ENCODE results near the gene NMUR1. TPM values are rescaled to one million over a fixed set of nuclear protein-coding genes. Genes with fewer than 3 reads are reported as not detected.

Gene NMUR1
- total and polyA plus RNA-seq, 2 donors (not counting 3 experiments of a cell fraction or from before 2014, with no cell fraction given) = not detected

- FAIRE-seq = no peak
- no peaks in the 10 kb centered on the region for H3K9me1 ChIP-seq (replicated peaks; ENCODE audit: control insufficient read depth, extremely low read depth, insufficient read depth, low read length)
- no peaks in the 10 kb centered on the region for H3K79me2 ChIP-seq (ENCODE audit: control insufficient read depth, insufficient read depth, low read length)
- ChIA-PET CTCF (interaction anchor here (5.5 kb wide), 1 partner anchor 28 kb away, joined by 28 read pairs; no protein-coding TSS in a partner anchor), POLR2A (no interaction called here)
- intact Hi-C loops (cut with micrococcal nuclease) (no loop called here), dilution Hi-C loops (cut with MboI; ENCODE audit: extremely low pct_ligation_motif_present, low sequenced_read_pairs) (no loop called here)
- H2AFZ ChIP-seq (ENCODE audit: low read depth, low read length) = no peak overlapping the region
- no peak for TF ChIP-seq CTCF (IDR thresholded peaks at IDR 0.05; ENCODE audit: extremely low read depth in 1 of 2, insufficient read depth in 1 of 2, low read depth in 1 of 2, low read length in 2 of 2)
- no peak for TF ChIP-seq JUN (IDR thresholded peaks at IDR 0.05; ENCODE audit: borderline replicate concordance, insufficient read depth, insufficient read length, low read depth)
- no peak for TF ChIP-seq MAX (IDR thresholded peaks at IDR 0.05; ENCODE audit: insufficient read depth, insufficient read length)
- no peak for TF ChIP-seq POLR2AphosphoS5 (IDR thresholded peaks at IDR 0.05; ENCODE audit: insufficient read depth, low read depth, low read length)
- TF ChIP-seq GATA2 (IDR thresholded peaks at IDR 0.05; ENCODE audit: insufficient read depth, insufficient read length, low read depth, low read length) = no peak
- no peak for TF ChIP-seq FOS (IDR thresholded peaks at IDR 0.05; ENCODE audit: borderline replicate concordance, insufficient read depth, low read length)
- TF ChIP-seq POLR2A (IDR thresholded peaks at IDR 0.05; ENCODE audit: low read depth, low read length) = no peak
- no peak for TF ChIP-seq EZH2 (IDR thresholded peaks at IDR 0.05; ENCODE audit: borderline replicate concordance, low read depth, low read length, severe bottlenecking)
- no peak for TF ChIP-seq MYC (IDR thresholded peaks at IDR 0.05; ENCODE audit: low read depth, low read length)
- BruUV-seq (replicated peaks) = no TSS peak
- no peak overlapping the region for H3K4me3 ChIP-seq (replicated peaks in 1 of 3; ENCODE audit: insufficient read depth in 1 of 3, low read depth in 1 of 3, low read length in 3 of 3)
- no peaks in the 10 kb centered on the region for H4K20me1 ChIP-seq (replicated peaks; ENCODE audit: control insufficient read depth, extremely low read depth, insufficient read depth, low read length)
- H3K27ac ChIP-seq (ENCODE audit: insufficient read depth, low read depth, low read length) = no peak overlapping the region
- H3K27me3 ChIP-seq (ENCODE audit: control insufficient read depth in 2 of 2, insufficient read depth in 2 of 2, low read length in 2 of 2) = no peaks in the 10 kb centered on the region
- H3K4me1 ChIP-seq (ENCODE audit: control insufficient read depth, extremely low read depth, insufficient read depth, low read length) = no peaks in the 10 kb centered on the region
- no peaks in the 10 kb centered on the region for H3K36me3 ChIP-seq (ENCODE audit: control insufficient read depth in 2 of 2, extremely low read depth in 1 of 2, insufficient read depth in 2 of 2, low read length in 2 of 2)
- no peak overlapping the region for H3K4me2 ChIP-seq (ENCODE audit: insufficient read depth, low read length)
- H3K9ac ChIP-seq (replicated peaks; ENCODE audit: extremely low read depth, insufficient read depth, low read length) = no peak overlapping the region
- H3K9me3 ChIP-seq (replicated peaks; ENCODE audit: control insufficient read depth, insufficient read depth, low read length) = no peaks in the 10 kb centered on the region
- no peak for DNase-seq (ENCODE audit: low read depth, low spot score)
These were observed 42.9 kb upstream of the NMUR1 start for GRCh38 chr2:231573096-231573495.
